Measurements from ENCODE around the gene HINT1.

The HINT1 gene

DNA sequence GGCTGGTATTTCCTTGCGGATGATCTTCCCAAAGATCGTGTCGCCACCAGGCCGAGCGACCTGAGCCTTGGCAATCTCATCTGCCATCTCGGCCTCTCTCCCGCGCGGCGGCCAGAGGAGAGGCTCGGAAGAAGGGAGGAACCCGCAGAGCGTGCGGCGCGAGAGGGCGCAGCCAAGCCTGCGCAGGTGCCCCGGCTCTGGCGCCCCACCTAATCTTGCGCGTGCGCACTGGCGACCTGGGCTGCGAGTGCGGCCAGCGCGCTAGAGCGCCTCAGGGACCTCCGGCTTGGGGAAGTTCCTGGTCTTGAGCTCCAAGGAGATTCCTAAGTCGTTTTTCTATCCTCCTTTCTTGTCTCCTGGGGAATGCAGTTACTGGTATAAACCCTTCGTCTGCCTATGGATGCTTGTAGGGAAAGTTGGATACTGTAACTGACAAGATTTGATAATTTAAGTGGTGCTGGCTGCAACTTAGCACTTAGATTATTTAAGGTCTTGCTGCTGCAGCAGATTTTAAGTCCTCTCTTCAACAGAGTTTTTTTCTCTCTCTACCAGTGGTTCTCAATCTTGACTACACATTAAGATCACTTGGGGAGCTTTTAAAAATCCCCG, at the start of gene HINT1:
TSS of gene HINT1 (minus strand) at position 138 of the 609 bp plus-strand sequence. CDS start at position 87, 51 bp downstream.
- TF ChIP-seq, protein P1, sequence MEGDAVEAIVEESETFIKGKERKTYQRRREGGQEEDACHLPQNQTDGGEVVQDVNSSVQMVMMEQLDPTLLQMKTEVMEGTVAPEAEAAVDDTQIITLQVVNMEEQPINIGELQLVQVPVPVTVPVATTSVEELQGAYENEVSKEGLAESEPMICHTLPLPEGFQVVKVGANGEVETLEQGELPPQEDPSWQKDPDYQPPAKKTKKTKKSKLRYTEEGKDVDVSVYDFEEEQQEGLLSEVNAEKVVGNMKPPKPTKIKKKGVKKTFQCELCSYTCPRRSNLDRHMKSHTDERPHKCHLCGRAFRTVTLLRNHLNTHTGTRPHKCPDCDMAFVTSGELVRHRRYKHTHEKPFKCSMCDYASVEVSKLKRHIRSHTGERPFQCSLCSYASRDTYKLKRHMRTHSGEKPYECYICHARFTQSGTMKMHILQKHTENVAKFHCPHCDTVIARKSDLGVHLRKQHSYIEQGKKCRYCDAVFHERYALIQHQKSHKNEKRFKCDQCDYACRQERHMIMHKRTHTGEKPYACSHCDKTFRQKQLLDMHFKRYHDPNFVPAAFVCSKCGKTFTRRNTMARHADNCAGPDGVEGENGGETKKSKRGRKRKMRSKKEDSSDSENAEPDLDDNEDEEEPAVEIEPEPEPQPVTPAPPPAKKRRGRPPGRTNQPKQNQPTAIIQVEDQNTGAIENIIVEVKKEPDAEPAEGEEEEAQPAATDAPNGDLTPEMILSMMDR (IDR thresholded peaks at IDR 0.05; ENCODE audit: insufficient read depth, low read length, missing control alignments) = peak; percentile 42
- ChIA-PET CTCF (interaction anchor here (1.0 kb wide), 2 partner anchors 250 to 304 kb away, joined by 3 to 6 read pairs; no protein-coding TSS in a partner anchor), POLR2A (no interaction called here)
- DNase-seq (ENCODE audit: low read depth, low spot score) = peak; percentile 17
- peak within 1 kb of the TSS; percentile 96 for H3K4me3 ChIP-seq (ENCODE audit: low read depth, low read length)

DNA sequence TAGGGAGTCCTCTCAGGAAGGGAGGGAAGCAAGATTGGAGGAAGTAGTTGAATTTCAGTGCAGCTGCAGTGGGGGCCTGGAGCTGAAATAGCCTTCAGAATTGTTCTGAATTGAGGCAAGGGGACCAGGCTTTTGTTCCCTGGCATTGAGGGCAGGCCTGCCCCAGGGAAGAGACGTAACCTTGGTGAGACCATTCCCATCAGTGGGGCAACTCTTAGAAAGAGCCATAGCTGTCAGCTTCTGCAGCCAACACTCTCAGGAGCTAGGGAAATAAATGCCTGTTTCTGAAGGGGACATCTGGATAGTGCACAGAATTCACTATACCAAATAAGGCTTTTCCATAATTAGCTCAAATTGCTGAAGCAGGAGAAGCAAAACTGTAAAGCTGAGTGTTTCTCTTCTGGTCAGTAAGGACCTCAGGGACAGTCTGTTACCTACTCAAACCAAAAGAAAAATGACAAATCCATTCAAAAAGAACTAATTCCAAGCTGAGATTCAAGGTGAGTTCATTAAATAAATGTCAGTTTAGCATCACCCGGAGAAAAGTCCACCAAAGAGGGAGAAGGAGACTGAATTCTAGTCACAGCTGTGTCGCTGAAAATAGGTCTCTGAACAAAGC, 49.7 kb upstream of the HINT1 start:
- ChIA-PET POLR2A (no interaction called here), CTCF (no interaction called here)
- no peak for DNase-seq (ENCODE audit: low read depth, low spot score)
- TF ChIP-seq, protein P1 (IDR thresholded peaks at IDR 0.05; ENCODE audit: insufficient read depth, low read length, missing control alignments) = no peak
- H3K4me3 ChIP-seq (ENCODE audit: low read depth, low read length) = no peak overlapping the region

DNA sequence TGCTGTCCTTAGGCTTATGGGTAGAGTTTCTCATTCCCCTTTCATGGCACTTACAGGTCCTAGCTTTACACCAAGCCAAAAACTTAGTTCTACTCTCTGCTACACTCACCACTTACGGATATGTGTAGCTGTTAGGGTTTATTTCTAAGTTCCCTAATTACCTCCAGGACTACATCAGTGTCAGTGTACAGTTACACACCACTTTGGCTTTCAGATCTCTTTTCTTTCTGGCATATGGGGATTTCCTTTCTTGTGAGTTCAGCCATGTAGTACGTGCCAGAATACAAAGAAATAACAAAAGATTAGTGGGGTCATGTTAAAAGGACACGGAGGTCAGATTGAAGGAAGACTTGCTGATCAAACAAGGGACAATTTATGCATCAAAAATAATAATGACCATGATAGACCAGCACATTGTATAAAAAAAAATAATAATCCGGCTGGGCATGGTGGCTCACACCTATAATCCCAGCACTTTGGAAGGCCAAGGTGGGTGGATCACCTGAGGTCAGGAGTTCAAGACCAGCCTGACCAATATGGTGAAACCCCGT, 47.5 kb upstream of the HINT1 start:
- no peak for DNase-seq (ENCODE audit: low read depth, low spot score)
- H3K4me3 ChIP-seq (ENCODE audit: low read depth, low read length) = no peak overlapping the region
- CTCF ChIA-PET = interaction anchor here (0.6 to 1.0 kb wide), 2 partner anchors 38 to 211 kb away, joined by 3 to 4 read pairs; no protein-coding TSS in a partner anchor
- TF ChIP-seq, protein P1 (IDR thresholded peaks at IDR 0.05; ENCODE audit: insufficient read depth, low read length, missing control alignments) = no peak
- POLR2A ChIA-PET = no interaction called here

DNA sequence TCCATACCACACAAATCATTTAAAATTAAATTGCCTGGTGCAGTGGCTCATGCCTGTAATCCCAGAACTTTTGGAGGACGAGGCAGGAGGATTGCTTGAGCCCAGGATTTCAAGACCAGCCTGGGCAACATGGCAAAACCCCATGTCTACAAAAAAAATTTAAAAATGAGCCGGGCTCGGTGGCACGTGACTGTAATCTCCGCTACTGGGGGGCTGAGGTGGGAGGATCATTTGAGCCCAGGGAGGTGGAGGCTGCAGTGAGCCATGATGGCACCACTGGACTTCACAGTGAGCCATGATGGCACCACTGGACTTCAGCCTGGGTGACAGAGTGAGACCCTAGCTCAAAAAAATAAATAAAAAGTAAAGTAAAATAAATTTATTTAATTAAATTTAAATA, 46.6 kb upstream of the HINT1 start:
- H3K4me3 ChIP-seq (ENCODE audit: low read depth, low read length) = no peak overlapping the region
- POLR2A ChIA-PET = no interaction called here
- TF ChIP-seq, protein P1 (IDR thresholded peaks at IDR 0.05; ENCODE audit: insufficient read depth, low read length, missing control alignments) = no peak
- CTCF ChIA-PET = no interaction called here
- DNase-seq (ENCODE audit: low read depth, low spot score) = no peak

DNA sequence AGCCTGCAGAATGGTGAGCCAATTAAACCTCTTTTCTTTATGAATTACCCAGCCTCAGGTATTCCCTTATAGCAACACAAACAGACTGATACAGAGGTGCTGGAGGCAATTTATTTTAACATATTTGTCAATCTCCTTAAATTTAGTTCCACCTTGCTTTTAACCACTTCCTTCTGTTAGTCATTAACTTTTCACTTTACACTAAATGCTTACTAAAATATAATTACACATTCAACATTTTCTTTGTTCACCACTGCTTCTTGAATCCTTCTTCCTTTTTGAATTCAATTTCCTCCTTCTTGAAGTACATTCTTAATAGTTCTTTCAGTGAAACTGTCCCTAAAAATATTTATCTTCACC, 45.1 kb upstream of the HINT1 start:
- TF ChIP-seq, protein P1 (IDR thresholded peaks at IDR 0.05; ENCODE audit: insufficient read depth, low read length, missing control alignments) = no peak
- ChIA-PET CTCF (no interaction called here), POLR2A (no interaction called here)
- no peak for DNase-seq (ENCODE audit: low read depth, low spot score)
- H3K4me3 ChIP-seq (ENCODE audit: low read depth, low read length) = no peak overlapping the region

DNA sequence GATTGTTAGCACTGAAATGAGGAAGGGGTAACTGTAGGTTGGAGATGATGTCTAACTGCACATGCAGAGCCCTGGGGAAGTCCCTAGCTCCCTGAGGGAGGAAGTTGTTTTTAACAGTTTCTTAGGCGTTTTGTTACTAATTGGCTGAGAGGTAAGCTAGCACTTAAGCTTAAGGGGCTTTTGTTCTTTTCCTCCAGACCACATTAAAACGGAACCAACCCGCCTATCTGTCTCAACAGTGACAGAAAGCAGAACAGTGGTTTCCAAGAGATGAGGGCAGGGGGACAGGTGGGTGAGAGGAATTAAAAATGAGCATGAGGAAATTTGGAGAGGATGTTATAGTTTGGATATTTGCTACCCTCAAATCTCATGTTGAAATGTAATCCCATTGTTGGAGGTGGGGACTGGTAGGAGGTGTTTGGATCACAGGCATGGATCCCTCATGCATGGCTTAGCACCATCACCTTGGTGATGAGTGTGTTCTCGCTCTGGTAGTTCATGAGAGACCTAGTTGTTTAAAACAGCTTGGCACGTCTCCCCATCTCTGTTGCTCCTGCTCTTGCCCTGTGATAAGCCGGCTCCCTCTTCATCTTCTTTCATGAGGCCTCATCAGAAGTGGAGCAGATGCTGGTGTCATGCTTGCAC, 44.6 kb upstream of the HINT1 start:
- H3K4me3 ChIP-seq (ENCODE audit: low read depth, low read length) = no peak overlapping the region
- no peak for DNase-seq (ENCODE audit: low read depth, low spot score)
- POLR2A ChIA-PET = no interaction called here
- TF ChIP-seq, protein P1 (IDR thresholded peaks at IDR 0.05; ENCODE audit: insufficient read depth, low read length, missing control alignments) = no peak
- CTCF ChIA-PET = no interaction called here

All from AG04449 (cell line).